ENCODE results near the gene TET2. TPM values are rescaled to one million over a fixed set of nuclear protein-coding genes. Genes with fewer than 3 reads are reported as not detected.

TET2 gene
- total RNA-seq, 1 donor from 2014 or later: 11.4 TPM

GRCh38 chr4:105120626-105121025 is 26.1 kb upstream of the TET2 start:
- no peaks in the 10 kb centered on the region for H3K4me1 Mint-ChIP-seq (ENCODE audit: unreplicated experiment)
- H3K27ac Mint-ChIP-seq (ENCODE audit: unreplicated experiment): no peak overlapping the region
- no peaks in the 10 kb centered on the region for H3K9me3 Mint-ChIP-seq (ENCODE audit: unreplicated experiment)
- no peaks in the 10 kb centered on the region for H3K27me3 Mint-ChIP-seq (ENCODE audit: unreplicated experiment)
- H3K36me3 Mint-ChIP-seq (ENCODE audit: low read depth, unreplicated experiment): no peaks in the 10 kb centered on the region
- no peak overlapping the region for H3K4me3 Mint-ChIP-seq (ENCODE audit: unreplicated experiment)
- no peak for DNase-seq (ENCODE audit: low spot score)
- no peak for TF ChIP-seq CTCF (IDR thresholded peaks at IDR 0.05; ENCODE audit: unreplicated experiment)

- no peak for DNase-seq (ENCODE audit: low spot score)
- no peaks in the 10 kb centered on the region for H3K4me1 Mint-ChIP-seq (ENCODE audit: unreplicated experiment)
- H3K27me3 Mint-ChIP-seq (ENCODE audit: unreplicated experiment): no peaks in the 10 kb centered on the region
- TF ChIP-seq CTCF (IDR thresholded peaks at IDR 0.05; ENCODE audit: unreplicated experiment): no peak
- H3K9me3 Mint-ChIP-seq (ENCODE audit: unreplicated experiment): no peaks in the 10 kb centered on the region
- H3K4me3 Mint-ChIP-seq (ENCODE audit: unreplicated experiment): no peak overlapping the region
- no peaks in the 10 kb centered on the region for H3K36me3 Mint-ChIP-seq (ENCODE audit: low read depth, unreplicated experiment)
- no peak overlapping the region for H3K27ac Mint-ChIP-seq (ENCODE audit: unreplicated experiment)
Observed at GRCh38 chr4:105122350-105122749, 24.3 kb upstream of the TET2 start.

GRCh38 chr4:105126311-105127169 is 20.1 kb upstream of the TET2 start:
- H3K9me3 Mint-ChIP-seq (ENCODE audit: unreplicated experiment): no peaks in the 10 kb centered on the region
- H3K4me1 Mint-ChIP-seq (ENCODE audit: unreplicated experiment): peaks cover 3% of the 10 kb centered on the region
- TF ChIP-seq CTCF (IDR thresholded peaks at IDR 0.05; ENCODE audit: unreplicated experiment): no peak
- DNase-seq (ENCODE audit: low spot score): no peak
- no peaks in the 10 kb centered on the region for H3K36me3 Mint-ChIP-seq (ENCODE audit: low read depth, unreplicated experiment)
- no peak overlapping the region for H3K4me3 Mint-ChIP-seq (ENCODE audit: unreplicated experiment)
- H3K27me3 Mint-ChIP-seq (ENCODE audit: unreplicated experiment): no peaks in the 10 kb centered on the region
- H3K27ac Mint-ChIP-seq (ENCODE audit: unreplicated experiment): no peak overlapping the region

GRCh38 chr4:105127170-105127445 is 19.6 kb upstream of the TET2 start:
- peaks cover 3% of the 10 kb centered on the region for H3K4me1 Mint-ChIP-seq (ENCODE audit: unreplicated experiment)
- no peak overlapping the region for H3K4me3 Mint-ChIP-seq (ENCODE audit: unreplicated experiment)
- H3K9me3 Mint-ChIP-seq (ENCODE audit: unreplicated experiment): no peaks in the 10 kb centered on the region
- no peaks in the 10 kb centered on the region for H3K27me3 Mint-ChIP-seq (ENCODE audit: unreplicated experiment)
- no peak overlapping the region for H3K27ac Mint-ChIP-seq (ENCODE audit: unreplicated experiment)
- no peaks in the 10 kb centered on the region for H3K36me3 Mint-ChIP-seq (ENCODE audit: low read depth, unreplicated experiment)
- DNase-seq (ENCODE audit: low spot score): no peak
- no peak for TF ChIP-seq CTCF (IDR thresholded peaks at IDR 0.05; ENCODE audit: unreplicated experiment)

- no peak overlapping the region for H3K27ac Mint-ChIP-seq (ENCODE audit: unreplicated experiment)
- no peaks in the 10 kb centered on the region for H3K27me3 Mint-ChIP-seq (ENCODE audit: unreplicated experiment)
- no peaks in the 10 kb centered on the region for H3K36me3 Mint-ChIP-seq (ENCODE audit: low read depth, unreplicated experiment)
- no peaks in the 10 kb centered on the region for H3K9me3 Mint-ChIP-seq (ENCODE audit: unreplicated experiment)
- H3K4me3 Mint-ChIP-seq (ENCODE audit: unreplicated experiment): no peak overlapping the region
- no peak for DNase-seq (ENCODE audit: low spot score)
- no peak for TF ChIP-seq CTCF (IDR thresholded peaks at IDR 0.05; ENCODE audit: unreplicated experiment)
- peaks cover 3% of the 10 kb centered on the region for H3K4me1 Mint-ChIP-seq (ENCODE audit: unreplicated experiment)
Observed at GRCh38 chr4:105128208-105128607, 18.5 kb upstream of the TET2 start.
